Loucy (cell line): ENCODE data around the gene GNPDA1.

Experiments
- EZH2phosphoT487 ChIP-seq: fragments of 200-600 bp; IDR thresholded peaks from 2 replicates; pipeline ENCODE4 v1.6.1; 2018; ENCODE audit warnings: antibody characterized with exemption, mild to moderate bottlenecking, moderate library complexity, borderline replicate concordance
- TF ChIP-seq, protein P1 (sequence below): fragments of 200-600 bp; sonication (generic); conservative IDR thresholded peaks from 2 replicates; pipeline ENCODE4 v1.5.1; 2014; ENCODE audit warnings: mild to moderate bottlenecking, antibody characterized with exemption, low read length

DNA sequence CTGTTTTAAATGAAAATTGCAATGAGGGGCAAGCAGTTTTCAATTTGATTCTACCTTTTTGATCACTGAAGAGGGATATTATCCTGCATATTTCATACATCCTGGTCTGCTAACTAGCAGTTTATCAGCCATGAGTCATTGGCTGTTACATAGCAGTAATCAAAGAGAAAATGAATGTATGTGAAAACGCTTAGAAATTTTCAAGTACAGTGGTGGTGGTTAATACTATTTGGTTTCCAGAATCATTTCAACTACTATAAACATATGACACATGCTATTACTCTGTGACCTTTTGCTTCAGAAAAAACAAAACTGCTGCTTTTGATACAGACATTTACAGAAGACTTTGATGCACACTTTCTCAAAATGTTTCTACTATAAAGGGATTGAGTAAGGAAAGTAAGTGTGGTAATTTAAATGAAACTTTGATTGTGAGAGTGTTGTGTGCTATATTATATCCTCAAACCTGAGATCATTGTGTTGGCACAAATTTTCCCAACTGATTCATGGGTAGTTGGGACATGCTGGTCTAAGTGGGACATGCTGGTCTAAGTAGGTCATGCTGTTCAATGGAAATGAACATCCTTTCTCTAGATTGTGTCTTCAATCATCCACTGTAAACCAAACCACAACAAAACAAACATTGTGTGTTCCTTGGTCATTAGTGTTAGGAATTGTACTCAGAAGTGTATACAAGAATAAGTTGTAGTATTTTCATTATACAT, 38.8 kb downstream of the GNPDA1 start:
- TF ChIP-seq, protein P1, sequence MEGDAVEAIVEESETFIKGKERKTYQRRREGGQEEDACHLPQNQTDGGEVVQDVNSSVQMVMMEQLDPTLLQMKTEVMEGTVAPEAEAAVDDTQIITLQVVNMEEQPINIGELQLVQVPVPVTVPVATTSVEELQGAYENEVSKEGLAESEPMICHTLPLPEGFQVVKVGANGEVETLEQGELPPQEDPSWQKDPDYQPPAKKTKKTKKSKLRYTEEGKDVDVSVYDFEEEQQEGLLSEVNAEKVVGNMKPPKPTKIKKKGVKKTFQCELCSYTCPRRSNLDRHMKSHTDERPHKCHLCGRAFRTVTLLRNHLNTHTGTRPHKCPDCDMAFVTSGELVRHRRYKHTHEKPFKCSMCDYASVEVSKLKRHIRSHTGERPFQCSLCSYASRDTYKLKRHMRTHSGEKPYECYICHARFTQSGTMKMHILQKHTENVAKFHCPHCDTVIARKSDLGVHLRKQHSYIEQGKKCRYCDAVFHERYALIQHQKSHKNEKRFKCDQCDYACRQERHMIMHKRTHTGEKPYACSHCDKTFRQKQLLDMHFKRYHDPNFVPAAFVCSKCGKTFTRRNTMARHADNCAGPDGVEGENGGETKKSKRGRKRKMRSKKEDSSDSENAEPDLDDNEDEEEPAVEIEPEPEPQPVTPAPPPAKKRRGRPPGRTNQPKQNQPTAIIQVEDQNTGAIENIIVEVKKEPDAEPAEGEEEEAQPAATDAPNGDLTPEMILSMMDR = no peak
- TF ChIP-seq EZH2phosphoT487 = no peak
